Tibial nerve (tissue), 4 donors: ENCODE measurements around the gene PEMT. TPM values are rescaled to one million over a fixed set of nuclear protein-coding genes. Genes with fewer than 3 reads are reported as not detected.

ENCODE experiments used
- DNase-seq, 2 donors: peaks; one replicate each; pipeline ENCODE4 v3.0.0-alpha.2; 2019; ENCODE audit warnings: low spot score in 2 of 2
- H3K27ac ChIP-seq, 4 donors: fragments of 200-600 bp; sonication (generic) in 3 of 4; one replicate each; pipeline ENCODE4 v1.5.1; 2017 to 2019; ENCODE audit warnings: mild to moderate bottlenecking in 1 of 4
- H3K27me3 ChIP-seq, 2 donors: fragments of 200-600 bp; sonication (generic) in 1 of 2; one replicate each; pipeline versions ENCODE4 v1.5.1 to v1.6.0; 2017 to 2019
- H3K36me3 ChIP-seq, 3 donors: fragments of 200-600 bp; sonication (generic); one replicate each; pipeline ENCODE4 v1.5.1; 2018 to 2019
- H3K4me1 ChIP-seq, 4 donors: fragments of 200-600 bp; sonication (generic) in 3 of 4; one replicate each; pipeline ENCODE4 v1.5.1; 2017 to 2019
- H3K4me3 ChIP-seq, 4 donors: fragments of 200-600 bp; sonication (generic) in 3 of 4; one replicate each; pipeline ENCODE4 v1.5.1; 2017 to 2019; ENCODE audit warnings: mild to moderate bottlenecking in 1 of 4, moderate library complexity in 1 of 4
- H3K9me3 ChIP-seq, 4 donors: fragments of 200-600 bp; sonication (generic) in 3 of 4; one replicate each; pipeline ENCODE4 v1.5.1; 2017 to 2019
- CTCF ChIP-seq, 5 experiments: fragments of 200-600 bp in 3 of 5; fragments of 450-650 bp in 2 of 5; sonication (generic) in 3 of 5; IDR thresholded peaks; one replicate each; pipeline ENCODE4 v1.5.1; 2016 to 2019; ENCODE audit warnings: antibody characterized with exemption in 5 of 5, mild to moderate bottlenecking in 3 of 5, moderate library complexity in 2 of 5
- EP300 ChIP-seq, 2 donors: sonication (generic); formaldehyde crosslinking; IDR thresholded peaks; one replicate each; pipeline ENCODE4 v1.6.1; 2017; ENCODE audit warnings: antibody characterized with exemption in 2 of 2, mild to moderate bottlenecking in 1 of 2
- POLR2A ChIP-seq, 2 donors: fragments of 450-650 bp; IDR thresholded peaks; one replicate each; pipeline ENCODE4 v1.6.1; 2017; ENCODE audit warnings: antibody characterized with exemption in 2 of 2, mild to moderate bottlenecking in 2 of 2, moderate library complexity in 2 of 2
- WGBS, 2 donors: methylation state at CpG; one replicate each; pipeline ENCODE4 v1.1.5; 2018; 5-methylcytosine and 5-hydroxymethylcytosine counted together
- total RNA-seq, 4 donors: library from RNA; depleted of rRNA; stranded (reverse); fragments of >200 nt; gene quantifications; one replicate each; pipeline ENCODE4 v1.1.0, GENCODE V29; 2016

The PEMT gene
- total RNA-seq, 4 donors from 2014 or later = 29.5 to 80.8 (median 58.8) TPM

GRCh38 chr17:17561408-17562145 lies 29.9 kb downstream of the PEMT start:
- Histone ChIP-seq H3K4me3 (no peak overlapping the region), H3K36me3 (no peaks in the 10 kb centered on the region), H3K27me3 (no peaks in the 10 kb centered on the region), H3K27ac (no peak overlapping the region), H3K9me3 (no peaks in the 10 kb centered on the region), H3K4me1 (peaks cover 0 to 30% (median 13%) of the 10 kb centered on the region in 4 donors)
- WGBS, 2 donors = 79 to 81% methylated on average over 21 to 22 of the region's 30 CpGs
- TF ChIP-seq POLR2A (IDR thresholded peaks at IDR 0.05) (no peak), EP300 (IDR thresholded peaks at IDR 0.05) (no peak), CTCF (IDR thresholded peaks at IDR 0.05) (no peak)
- DNase-seq = no peak

GRCh38 chr17:17560975-17561374 lies 30.5 kb downstream of the PEMT start:
- no peak overlapping the region for H3K27ac ChIP-seq
- no peaks in the 10 kb centered on the region for H3K36me3 ChIP-seq
- H3K4me3 ChIP-seq = no peak overlapping the region
- no peak for DNase-seq
- WGBS, 2 donors = 86 to 92% methylated on average over 10 of the region's 10 CpGs
- no peak for TF ChIP-seq CTCF (IDR thresholded peaks at IDR 0.05)
- no peaks in the 10 kb centered on the region for H3K9me3 ChIP-seq
- H3K4me1 ChIP-seq = peaks cover 0 to 24% (median 7%) of the 10 kb centered on the region in 4 donors
- H3K27me3 ChIP-seq = no peaks in the 10 kb centered on the region

- 91 to 94% methylated on average over 10 of the region's 10 CpGs for WGBS, 2 donors
- TF ChIP-seq CTCF (IDR thresholded peaks at IDR 0.05) = no peak
- TF ChIP-seq POLR2A (IDR thresholded peaks at IDR 0.05) = no peak
- no peak for TF ChIP-seq EP300 (IDR thresholded peaks at IDR 0.05)
- Histone ChIP-seq H3K27ac (no peak overlapping the region), H3K27me3 (no peaks in the 10 kb centered on the region), H3K4me1 (peaks cover 0 to 16% (median 0%) of the 10 kb centered on the region in 4 donors), H3K36me3 (no peaks in the 10 kb centered on the region), H3K4me3 (no peak overlapping the region), H3K9me3 (no peaks in the 10 kb centered on the region)
- no peak for DNase-seq
Observed at GRCh38 chr17:17560167-17560566, 31.3 kb downstream of the PEMT start.

- 79 to 86% methylated on average over 8 of the region's 8 CpGs for WGBS, 2 donors
- Histone ChIP-seq H3K27ac (no peak overlapping the region), H3K36me3 (no peaks in the 10 kb centered on the region), H3K4me1 (peaks cover 0 to 6% (median 0%) of the 10 kb centered on the region in 4 donors), H3K9me3 (no peaks in the 10 kb centered on the region), H3K27me3 (no peaks in the 10 kb centered on the region), H3K4me3 (no peak overlapping the region)
- DNase-seq = no peak
- no peak for TF ChIP-seq POLR2A (IDR thresholded peaks at IDR 0.05)
- TF ChIP-seq CTCF (IDR thresholded peaks at IDR 0.05) = no peak
- TF ChIP-seq EP300 (IDR thresholded peaks at IDR 0.05) = no peak
Observed at GRCh38 chr17:17559164-17559563, 32.3 kb downstream of the PEMT start.

GRCh38 chr17:17558431-17558830 lies 33.1 kb downstream of the PEMT start:
- no peak for TF ChIP-seq POLR2A (IDR thresholded peaks at IDR 0.05)
- TF ChIP-seq CTCF (IDR thresholded peaks at IDR 0.05) = no peak
- no peak for TF ChIP-seq EP300 (IDR thresholded peaks at IDR 0.05)
- Histone ChIP-seq H3K27ac (no peak overlapping the region), H3K4me3 (no peak overlapping the region), H3K36me3 (no peaks in the 10 kb centered on the region), H3K27me3 (no peaks in the 10 kb centered on the region), H3K4me1 (no peaks in the 10 kb centered on the region), H3K9me3 (no peaks in the 10 kb centered on the region)
- WGBS, 2 donors = 87 to 89% methylated on average over 8 of the region's 8 CpGs
- no peak for DNase-seq
